A549 (cell line): ENCODE measurements around the gene NASP. TPM values are rescaled to one million over a fixed set of nuclear protein-coding genes. Genes with fewer than 3 reads are reported as not detected.

Experiments used
- ATAC-seq, 2 experiments: fragments of 200-7000 bp in 1 of 2; fragments of >200 bp in 1 of 2; cut with Nextera tagmentation in 1 of 2; cut with Tn5 transposase in 1 of 2; 3 replicates each; pipeline versions ENCODE4 v1.8.0 to v1.9.1; 2018 to 2020; ENCODE audit warnings: mild to moderate bottlenecking in 1 of 2, moderate library complexity in 1 of 2
- CTCF ChIA-PET: fragments of 300-600 bp; sonication (Branson Sonifier 250); formaldehyde crosslinking; extraction: SDS; loops from one replicate; lab custom pipeline; 2021; ENCODE audit warnings: antibody characterized with exemption, inconsistent platforms; lab: Yijun Ruan, JAX
- POLR2A ChIA-PET: fragments of 350-600 bp; formaldehyde crosslinking; extraction: SDS; loops from one replicate; lab custom pipeline; 2021; ENCODE audit warnings: antibody characterized with exemption, inconsistent platforms; lab: Yijun Ruan, JAX
- DNase-seq, 2 experiments: peaks; one replicate each; pipeline versions ENCODE4 v3.0.0 to v3.0.0-alpha.2; 2011 to 2016; ENCODE audit warnings: low read depth in 1 of 2, low spot score in 1 of 2
- FAIRE-seq: peaks from 2 replicates; lab custom pipeline; 2011; peaks lifted over from hg19 to GRCh38; lab: Jason Lieb, UNC
- H3K27ac ChIP-seq, 2 experiments: fragments of >200 bp; sonication (Bioruptor Twin); formaldehyde crosslinking; 3 replicates each; pipeline ENCODE4 v1.5.1; 2016 to 2017
- H3K4me1 ChIP-seq: fragments of >200 bp; sonication (Bioruptor Twin); formaldehyde crosslinking; 3 replicates; pipeline ENCODE4 v1.6.1; 2016
- H3K4me2 ChIP-seq: fragments of >200 bp; sonication (Bioruptor Twin); formaldehyde crosslinking; 3 replicates; pipeline ENCODE4 v1.6.1; 2016
- H3K4me3 ChIP-seq: fragments of >200 bp; sonication (Bioruptor Twin); formaldehyde crosslinking; 3 replicates; pipeline ENCODE4 v1.5.1; 2016
- H3K9me3 ChIP-seq: fragments of >200 bp; sonication (Bioruptor Twin); formaldehyde crosslinking; 3 replicates; pipeline ENCODE4 v1.6.1; 2016
- BHLHE40 ChIP-seq: IDR thresholded peaks from 2 replicates; pipeline ENCODE4 v1.6.1; 2012; ENCODE audit warnings: low read depth, low read length, inconsistent platforms
- CBX2 ChIP-seq: fragments of 200-600 bp; sonication (generic); IDR thresholded peaks from 2 replicates; pipeline ENCODE4 v1.6.1; 2016; ENCODE audit warnings: low read depth, mild to moderate bottlenecking, borderline replicate concordance
- EHF ChIP-seq: fragments of 250-450 bp; sonication (Bioruptor Pico); IDR thresholded peaks from 2 replicates; pipeline ENCODE4 v1.5.0; 2020; ENCODE audit warnings: mild to moderate bottlenecking
- ELK1 ChIP-seq: fragments of 150-350 bp; IDR thresholded peaks from 2 replicates; pipeline ENCODE4 v1.6.1; 2014; ENCODE audit warnings: low read depth, mild to moderate bottlenecking, low read length
- GATA3 ChIP-seq: IDR thresholded peaks from 2 replicates; pipeline ENCODE4 v1.6.1; 2012; ENCODE audit warnings: borderline replicate concordance
- HDAC2 ChIP-seq: fragments of 200-600 bp; sonication (generic); IDR thresholded peaks from 2 replicates; pipeline ENCODE4 v1.6.1; 2016
- HEYL ChIP-seq: fragments of 250-450 bp; sonication (Bioruptor Pico); IDR thresholded peaks from 2 replicates; pipeline ENCODE4 v1.8.0; 2021; ENCODE audit warnings: mild to moderate bottlenecking, moderate library complexity
- HOXA7 ChIP-seq: fragments of 250-450 bp; sonication (Bioruptor Pico); IDR thresholded peaks from 2 replicates; pipeline ENCODE4 v1.5.0; 2020; ENCODE audit warnings: mild to moderate bottlenecking, moderate library complexity
- HOXB13 ChIP-seq: fragments of 250-450 bp; sonication (Bioruptor Pico); IDR thresholded peaks from 2 replicates; pipeline ENCODE4 v1.5.0; 2020; ENCODE audit warnings: low read depth, mild to moderate bottlenecking, moderate library complexity
- HOXB5 ChIP-seq: fragments of 250-450 bp; sonication (Bioruptor Pico); IDR thresholded peaks from 2 replicates; pipeline ENCODE4 v1.5.0; 2020; ENCODE audit warnings: mild to moderate bottlenecking, moderate library complexity
- KDM1A ChIP-seq: fragments of 200-600 bp; sonication (generic); IDR thresholded peaks from 2 replicates; pipeline ENCODE4 v1.6.1; 2016; ENCODE audit warnings: low read depth, mild to moderate bottlenecking
- MYC ChIP-seq: IDR thresholded peaks from 2 replicates; pipeline ENCODE4 v1.6.1; 2012; ENCODE audit warnings: mild to moderate bottlenecking, inconsistent platforms, low read length, improper control_type of control experiment, borderline replicate concordance
- NPAS2 ChIP-seq: fragments of 250-450 bp; sonication (Bioruptor Pico); IDR thresholded peaks from 2 replicates; pipeline ENCODE4 v1.8.0; 2022; ENCODE audit warnings: mild to moderate bottlenecking, moderate library complexity, borderline replicate concordance
- NR3C1 ChIP-seq: fragments of >200 bp; sonication (Bioruptor Twin); formaldehyde crosslinking; IDR thresholded peaks from 3 replicates; pipeline ENCODE4 v1.6.1; 2017
- SMC3 ChIP-seq: fragments of >200 bp; sonication (Bioruptor Twin); formaldehyde crosslinking; IDR thresholded peaks from 3 replicates; pipeline ENCODE4 v1.6.1; 2018; ENCODE audit warnings: inconsistent platforms
- TFCP2L1 ChIP-seq: fragments of 250-450 bp; sonication (Bioruptor Pico); IDR thresholded peaks from 2 replicates; pipeline ENCODE4 v1.5.0; 2021; ENCODE audit warnings: mild to moderate bottlenecking
- ZC3H11A ChIP-seq: fragments of 450-650 bp; IDR thresholded peaks from 2 replicates; pipeline ENCODE4 v1.6.1; 2014; ENCODE audit warnings: antibody characterized with exemption, mild to moderate bottlenecking
- WGBS: methylation state at CpG from one replicate; pipeline ENCODE4 v1.1.6; 2017; ENCODE audit errors: missing lambda C conversion rate; 5-methylcytosine and 5-hydroxymethylcytosine counted together
- polyA plus RNA-seq, 4 experiments: library from polyadenylated mRNA; depleted of rRNA in 3 of 4; stranded (reverse); fragments of >200 nt; fragmentation: RNase III in 1 of 4; extraction: RNeasy Plus Mini Kit Qiagen cat#74134 plus additional on column Dnase treatment in 1 of 4; gene quantifications; 2 replicates in 3 of 4; 3 replicates in 1 of 4; pipeline ENCODE4 v1.2.3, GENCODE V29; 2011 to 2017
- TF ChIP-seq, protein P1 (sequence below): fragments of 250-450 bp; sonication (Bioruptor Pico); IDR thresholded peaks from 2 replicates; pipeline ENCODE4 v1.5.0; 2020; ENCODE audit warnings: low read depth, mild to moderate bottlenecking, moderate library complexity
- TF ChIP-seq, protein P2 (sequence below): IDR thresholded peaks from 2 replicates; pipeline ENCODE4 v1.6.1; 2012
- TF ChIP-seq, protein P3 (sequence below): fragments of >200 bp; sonication (Bioruptor Twin); formaldehyde crosslinking; IDR thresholded peaks from 2 replicates; pipeline ENCODE4 v1.6.1; 2016

NASP gene
- polyA plus RNA-seq, 2 of the 4 experiments (the other 2 are of a cell fraction), result 139 to 272 TPM

DNA sequence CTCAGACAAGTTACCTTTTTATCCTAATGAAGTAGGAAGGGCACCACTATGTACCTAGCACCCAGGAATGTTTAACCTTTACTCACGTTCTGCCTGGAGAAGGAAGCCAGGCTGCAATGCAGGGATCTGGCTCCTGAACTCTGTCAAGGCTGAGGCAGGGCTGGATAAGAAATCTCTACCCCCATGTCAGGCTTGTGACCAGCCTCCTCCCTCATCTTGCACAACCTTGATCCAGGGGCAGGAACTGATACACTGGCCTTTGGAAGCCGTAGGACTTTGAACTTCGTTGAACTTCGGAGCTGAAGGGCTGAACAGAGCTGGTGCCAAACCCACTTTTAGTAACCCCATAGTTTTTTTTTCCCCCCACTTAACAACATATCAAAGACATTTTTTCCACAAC lies 41.2 kb upstream of the NASP start:
- TF ChIP-seq NPAS2 (CRISPR knock-in tag), result no peak
- TF ChIP-seq, all 56 proteins: peak for 0
- POLR2A ChIA-PET, result interaction anchor here (0.7 kb wide), 1 partner anchor 91 kb away, joined by 3 read pairs; no protein-coding TSS in a partner anchor
- peak overlapping the region; percentile 54 for H3K4me2 ChIP-seq
- WGBS, result 51% methylated on average over 4 of the region's 4 CpGs
- peak overlapping the region in 1 of 2 experiments; percentile 29; a peak in 2 of 6 replicates for H3K27ac ChIP-seq
- CTCF ChIA-PET, result interaction anchor here (1.0 to 1.4 kb wide), 2 partner anchors 9 to 30 kb away, joined by 3 to 4 read pairs; no protein-coding TSS in a partner anchor
- DNase-seq (no peak), FAIRE-seq (no peak), ATAC-seq (no peak; a peak in 1 of 6 replicates)
- no peak overlapping the region for H3K4me3 ChIP-seq
- peaks cover 8% of the 10 kb centered on the region; the same call in 2 of the 3 replicates for H3K4me1 ChIP-seq
- H3K9me3 ChIP-seq, result no peaks in the 10 kb centered on the region

- 86% methylated on average over 8 of the region's 8 CpGs for WGBS
- DNase-seq (no peak), ATAC-seq (no peak)
- Histone ChIP-seq H3K4me3 (no peak overlapping the region), H3K27ac (no peak overlapping the region)
- POLR2A ChIA-PET, result no interaction called here
- TF ChIP-seq, protein P1, sequence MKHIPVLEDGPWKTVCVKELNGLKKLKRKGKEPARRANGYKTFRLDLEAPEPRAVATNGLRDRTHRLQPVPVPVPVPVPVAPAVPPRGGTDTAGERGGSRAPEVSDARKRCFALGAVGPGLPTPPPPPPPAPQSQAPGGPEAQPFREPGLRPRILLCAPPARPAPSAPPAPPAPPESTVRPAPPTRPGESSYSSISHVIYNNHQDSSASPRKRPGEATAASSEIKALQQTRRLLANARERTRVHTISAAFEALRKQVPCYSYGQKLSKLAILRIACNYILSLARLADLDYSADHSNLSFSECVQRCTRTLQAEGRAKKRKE (CRISPR knock-in tag), result no peak
- TF ChIP-seq CBX2 (no peak), GATA3 (no peak), HEYL (CRISPR knock-in tag) (no peak), SMC3 (no peak), NR3C1 (no peak), NPAS2 (CRISPR knock-in tag) (no peak), ZC3H11A (no peak), HOXA7 (CRISPR knock-in tag) (no peak), MYC (no peak), BHLHE40 (no peak), EHF (CRISPR knock-in tag) (no peak), HOXB5 (CRISPR knock-in tag) (no peak)
- TF ChIP-seq, protein P2, sequence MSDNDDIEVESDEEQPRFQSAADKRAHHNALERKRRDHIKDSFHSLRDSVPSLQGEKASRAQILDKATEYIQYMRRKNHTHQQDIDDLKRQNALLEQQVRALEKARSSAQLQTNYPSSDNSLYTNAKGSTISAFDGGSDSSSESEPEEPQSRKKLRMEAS, result no peak
- TF ChIP-seq, all 56 proteins: peak for 0
- CTCF ChIA-PET, result no interaction called here
- Histone ChIP-seq H3K4me2 (no peak overlapping the region), H3K9me3 (no peaks in the 10 kb centered on the region), H3K4me1 (peaks cover 8% of the 10 kb centered on the region; the same call in 2 of the 3 replicates)
- FAIRE-seq, result no peak
These were observed 40.0 kb upstream of the NASP start for GRCh38 chr1:45543581-45544417.

GRCh38 chr1:45544530-45544929 lies 39.3 kb upstream of the NASP start:
- DNase-seq, result no peak
- Histone ChIP-seq H3K4me1 (peaks cover 8% of the 10 kb centered on the region; the same call in 2 of the 3 replicates), H3K4me2 (no peak overlapping the region), H3K27ac (no peak overlapping the region), H3K4me3 (no peak overlapping the region), H3K9me3 (no peaks in the 10 kb centered on the region)
- FAIRE-seq, result no peak
- CTCF ChIA-PET, result no interaction called here
- 86% methylated on average over 4 of the region's 4 CpGs for WGBS
- ATAC-seq, result no peak
- TF ChIP-seq HOXB13 (no peak), TFCP2L1 (CRISPR knock-in tag) (no peak), HDAC2 (no peak), ZC3H11A (no peak), ELK1 (no peak), MYC (no peak), KDM1A (no peak)
- TF ChIP-seq, protein P3, sequence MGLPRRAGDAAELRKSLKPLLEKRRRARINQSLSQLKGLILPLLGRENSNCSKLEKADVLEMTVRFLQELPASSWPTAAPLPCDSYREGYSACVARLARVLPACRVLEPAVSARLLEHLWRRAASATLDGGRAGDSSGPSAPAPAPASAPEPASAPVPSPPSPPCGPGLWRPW, result no peak
- POLR2A ChIA-PET, result no interaction called here
